Activated CD8-positive, alpha-beta memory T cell treated with anti-CD3 and anti-CD28 coated beads for 48 hours (primary cell): ENCODE measurements around the gene ZDHHC14.

Source experiments
- DNase-seq, 3 experiments: peaks; one replicate each; pipeline ENCODE4 v3.0.0-alpha.2; 2020; ENCODE audit warnings: low read depth in 2 of 3, low spot score in 2 of 3

Gene ZDHHC14

GRCh38 chr6:157659536-157660271 is 278.7 kb downstream of the ZDHHC14 start:
- no peak for DNase-seq

GRCh38 chr6:157660414-157660813 is 279.4 kb downstream of the ZDHHC14 start:
- no peak for DNase-seq

GRCh38 chr6:157661652-157662051 is 280.7 kb downstream of the ZDHHC14 start:
- DNase-seq, result no peak

- no peak for DNase-seq
Observed at GRCh38 chr6:157663261-157663660, 282.3 kb downstream of the ZDHHC14 start.

GRCh38 chr6:157665180-157665579 is 284.2 kb downstream of the ZDHHC14 start:
- DNase-seq, result no peak

- no peak for DNase-seq
Observed at GRCh38 chr6:157666729-157667128, 285.7 kb downstream of the ZDHHC14 start.

- peak in 1 of 3 experiments; percentile 27 for DNase-seq
Observed at GRCh38 chr6:157667211-157668008, 286.4 kb downstream of the ZDHHC14 start.

GRCh38 chr6:157668009-157668401 is 287.0 kb downstream of the ZDHHC14 start:
- no peak for DNase-seq

GRCh38 chr6:157668713-157669112 is 287.7 kb downstream of the ZDHHC14 start:
- no peak for DNase-seq

- no peak for DNase-seq
Observed at GRCh38 chr6:157669323-157669722, 288.3 kb downstream of the ZDHHC14 start.

GRCh38 chr6:157669747-157670216 is 288.8 kb downstream of the ZDHHC14 start:
- no peak for DNase-seq

GRCh38 chr6:157670466-157671186 is 289.6 kb downstream of the ZDHHC14 start:
- DNase-seq, result no peak

- DNase-seq, result no peak
Observed at GRCh38 chr6:157672726-157673412, 291.9 kb downstream of the ZDHHC14 start.

- no peak for DNase-seq
Observed at GRCh38 chr6:157673596-157673995, 292.6 kb downstream of the ZDHHC14 start.

GRCh38 chr6:157674061-157674460 is 293.1 kb downstream of the ZDHHC14 start:
- no peak for DNase-seq

- no peak for DNase-seq
Observed at GRCh38 chr6:157675831-157676230, 294.8 kb downstream of the ZDHHC14 start.

- DNase-seq, result no peak
Observed at GRCh38 chr6:157676241-157676640, 295.3 kb downstream of the ZDHHC14 start.

GRCh38 chr6:157677235-157677634 is 296.2 kb downstream of the ZDHHC14 start:
- no peak for DNase-seq

- no peak for DNase-seq
Observed at GRCh38 chr6:157679605-157680580, 298.9 kb downstream of the ZDHHC14 start.
